ENCODE data around the gene TAF5L. TPM values are rescaled to one million over a fixed set of nuclear protein-coding genes. Genes with fewer than 3 reads are reported as not detected.

The TAF5L gene
- total RNA-seq, 4 donors from 2014 or later = 14.9 to 26.1 (median 18.4) TPM

- WGBS, 2 donors = 95 to 100% methylated on average over 3 of the region's 3 CpGs
- Histone ChIP-seq H3K4me3 (replicated peaks in 1 of 3) (no peak overlapping the region), H3K9me3 (no peaks in the 10 kb centered on the region), H3K36me3 (peaks cover 10 to 17% of the 10 kb centered on the region in 2 donors), H3K27ac (no peak overlapping the region), H3K27me3 (no peaks in the 10 kb centered on the region), H3K4me1 (peaks cover 0 to 6% of the 10 kb centered on the region in 2 donors)
- no peak for TF ChIP-seq POLR2A (IDR thresholded peaks at IDR 0.05)
- TF ChIP-seq, protein P1, sequence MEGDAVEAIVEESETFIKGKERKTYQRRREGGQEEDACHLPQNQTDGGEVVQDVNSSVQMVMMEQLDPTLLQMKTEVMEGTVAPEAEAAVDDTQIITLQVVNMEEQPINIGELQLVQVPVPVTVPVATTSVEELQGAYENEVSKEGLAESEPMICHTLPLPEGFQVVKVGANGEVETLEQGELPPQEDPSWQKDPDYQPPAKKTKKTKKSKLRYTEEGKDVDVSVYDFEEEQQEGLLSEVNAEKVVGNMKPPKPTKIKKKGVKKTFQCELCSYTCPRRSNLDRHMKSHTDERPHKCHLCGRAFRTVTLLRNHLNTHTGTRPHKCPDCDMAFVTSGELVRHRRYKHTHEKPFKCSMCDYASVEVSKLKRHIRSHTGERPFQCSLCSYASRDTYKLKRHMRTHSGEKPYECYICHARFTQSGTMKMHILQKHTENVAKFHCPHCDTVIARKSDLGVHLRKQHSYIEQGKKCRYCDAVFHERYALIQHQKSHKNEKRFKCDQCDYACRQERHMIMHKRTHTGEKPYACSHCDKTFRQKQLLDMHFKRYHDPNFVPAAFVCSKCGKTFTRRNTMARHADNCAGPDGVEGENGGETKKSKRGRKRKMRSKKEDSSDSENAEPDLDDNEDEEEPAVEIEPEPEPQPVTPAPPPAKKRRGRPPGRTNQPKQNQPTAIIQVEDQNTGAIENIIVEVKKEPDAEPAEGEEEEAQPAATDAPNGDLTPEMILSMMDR (IDR thresholded peaks at IDR 0.05) = no peak
- DNase-seq = no peak
- intact Hi-C loops (cut with DNase I) = no loop called here
These were observed 25.6 kb upstream of the TAF5L start for GRCh38 chr1:229651546-229651945.

DNA sequence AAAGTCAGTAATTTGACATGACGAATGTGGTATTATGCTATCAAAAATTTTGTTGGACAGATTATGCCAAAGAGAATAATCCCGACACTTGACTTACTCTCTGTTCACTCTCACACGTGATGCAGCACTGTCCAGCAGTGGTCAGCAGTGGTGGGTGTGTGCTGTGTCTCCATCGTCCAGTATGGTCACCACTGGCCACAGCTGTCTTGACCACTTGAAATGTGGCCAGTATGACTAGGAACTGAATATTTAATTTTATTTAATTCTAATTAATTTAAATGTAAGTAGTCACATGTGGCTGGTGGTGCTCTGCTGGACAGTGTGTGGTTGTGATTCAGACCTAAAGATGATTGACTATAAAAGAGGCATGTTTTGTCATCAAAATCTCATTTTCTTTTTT lies 24.1 kb upstream of the TAF5L start:
- WGBS, 2 donors = 86 to 96% methylated on average over 4 of the region's 4 CpGs
- TF ChIP-seq, protein P1 (IDR thresholded peaks at IDR 0.05) = no peak
- no peak for TF ChIP-seq POLR2A (IDR thresholded peaks at IDR 0.05)
- Histone ChIP-seq H3K27me3 (no peaks in the 10 kb centered on the region), H3K27ac (no peak overlapping the region), H3K36me3 (peaks cover 8 to 17% of the 10 kb centered on the region in 2 donors), H3K4me3 (replicated peaks in 1 of 3) (no peak overlapping the region), H3K4me1 (peaks cover 0 to 6% of the 10 kb centered on the region in 2 donors), H3K9me3 (no peaks in the 10 kb centered on the region)
- no peak for DNase-seq
- intact Hi-C loops (cut with DNase I) = no loop called here

DNA sequence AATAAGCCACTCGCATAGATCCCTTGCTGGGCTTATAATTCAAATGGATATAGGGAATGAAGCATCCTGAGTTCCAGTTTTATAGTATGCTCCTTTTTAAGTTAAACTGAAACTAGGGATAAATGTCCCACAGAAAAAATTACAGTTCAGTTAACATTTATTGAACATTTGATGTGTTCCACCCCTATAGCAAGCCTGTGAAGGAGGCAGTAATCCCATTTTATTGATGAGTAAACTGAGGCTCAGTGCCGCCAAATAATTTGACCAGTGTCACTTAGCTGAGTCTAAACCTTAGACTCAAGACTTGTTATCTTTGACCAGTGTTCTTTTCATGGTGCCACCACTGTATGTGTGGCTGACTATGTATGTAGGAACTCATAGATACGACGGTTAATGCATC lies 22.5 kb upstream of the TAF5L start:
- intact Hi-C loops (cut with DNase I) = no loop called here
- no peaks in the 10 kb centered on the region for H3K9me3 ChIP-seq
- H3K4me3 ChIP-seq (replicated peaks in 1 of 3) = no peak overlapping the region
- peaks cover 0 to 6% of the 10 kb centered on the region in 2 donors for H3K4me1 ChIP-seq
- H3K36me3 ChIP-seq = peaks cover 10 to 11% of the 10 kb centered on the region in 2 donors
- no peak overlapping the region for H3K27ac ChIP-seq
- no peak for DNase-seq
- H3K27me3 ChIP-seq = no peaks in the 10 kb centered on the region
- TF ChIP-seq, protein P1 (IDR thresholded peaks at IDR 0.05) = no peak
- TF ChIP-seq POLR2A (IDR thresholded peaks at IDR 0.05) = no peak
- 96 to 97% methylated on average over 4 of the region's 4 CpGs for WGBS, 2 donors

- Histone ChIP-seq H3K27me3 (no peaks in the 10 kb centered on the region), H3K4me1 (peaks cover 0 to 5% of the 10 kb centered on the region in 2 donors), H3K36me3 (peaks cover 10 to 11% of the 10 kb centered on the region in 2 donors), H3K9me3 (no peaks in the 10 kb centered on the region), H3K27ac (no peak overlapping the region), H3K4me3 (replicated peaks in 1 of 3) (no peak overlapping the region)
- DNase-seq = no peak
- 86 to 87% methylated on average over 15 of the region's 15 CpGs for WGBS, 2 donors
- intact Hi-C loops (cut with DNase I) = no loop called here
- TF ChIP-seq, protein P1 (IDR thresholded peaks at IDR 0.05) = no peak
- no peak for TF ChIP-seq POLR2A (IDR thresholded peaks at IDR 0.05)
These were observed 19.5 kb upstream of the TAF5L start for GRCh38 chr1:229645324-229645993.

DNA sequence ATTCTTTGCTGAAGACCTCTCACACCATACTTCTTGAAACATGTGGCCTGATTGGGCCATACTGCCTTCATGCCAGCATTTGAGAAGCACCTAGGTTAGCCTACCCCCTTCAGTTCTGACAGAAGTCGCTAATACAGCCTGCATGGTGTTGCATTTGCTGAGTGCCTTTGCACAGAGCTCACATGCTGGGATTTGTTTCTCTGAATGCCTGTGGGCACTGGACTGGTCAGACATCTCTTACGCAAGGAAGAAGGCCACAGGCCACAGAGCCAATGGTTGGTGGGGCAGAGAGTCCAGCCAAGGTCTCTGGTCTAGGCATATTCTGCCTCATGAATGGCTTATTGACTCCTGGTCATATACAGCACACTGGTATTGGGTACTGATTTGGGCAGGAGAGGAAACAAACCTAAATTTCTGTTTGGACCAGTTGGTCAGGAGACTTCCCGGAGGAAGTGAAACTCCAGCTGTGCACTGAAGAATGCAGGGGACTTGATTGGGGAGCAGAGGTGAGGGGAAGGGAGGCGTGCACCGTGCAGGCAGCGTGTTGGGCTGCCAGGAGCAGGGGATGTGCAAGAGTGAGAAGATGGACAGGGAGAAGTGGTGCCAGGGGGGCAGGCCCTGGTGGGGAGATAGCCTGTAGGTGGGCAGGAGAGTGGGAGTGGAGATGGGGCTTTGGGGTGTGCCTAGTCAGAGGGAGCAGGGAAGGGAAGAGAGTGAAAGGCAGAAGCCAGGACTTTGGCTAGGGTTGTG lies 18.2 kb upstream of the TAF5L start:
- H3K36me3 ChIP-seq = peaks cover 7 to 11% of the 10 kb centered on the region in 2 donors
- no peak for DNase-seq

More for the DNA sequence above, 18.2 kb upstream of the TAF5L start:
- intact Hi-C loops (cut with DNase I) = no loop called here
- WGBS, 2 donors = 90% methylated on average over 6 of the region's 6 CpGs
- Histone ChIP-seq H3K9me3 (no peaks in the 10 kb centered on the region), H3K27ac (no peak overlapping the region), H3K4me3 (replicated peaks in 1 of 3) (no peak overlapping the region), H3K4me1 (no peaks in the 10 kb centered on the region), H3K27me3 (no peaks in the 10 kb centered on the region)
- TF ChIP-seq, protein P1 (IDR thresholded peaks at IDR 0.05) = no peak
